ENCODE results near the gene MZT2A. TPM values are rescaled to one million over a fixed set of nuclear protein-coding genes. Genes with fewer than 3 reads are reported as not detected.
A peak's percentile ranks its signal among the peaks of the same experiment; 100 is the strongest.
"Not testable (repeated sequence)": the region's sequence is repeated elsewhere in the genome, so short reads cannot be mapped to it uniquely, and the experiment has no call there.

Gene MZT2A
- total RNA-seq, 1 donor from 2014 or later: 148 TPM

DNA sequence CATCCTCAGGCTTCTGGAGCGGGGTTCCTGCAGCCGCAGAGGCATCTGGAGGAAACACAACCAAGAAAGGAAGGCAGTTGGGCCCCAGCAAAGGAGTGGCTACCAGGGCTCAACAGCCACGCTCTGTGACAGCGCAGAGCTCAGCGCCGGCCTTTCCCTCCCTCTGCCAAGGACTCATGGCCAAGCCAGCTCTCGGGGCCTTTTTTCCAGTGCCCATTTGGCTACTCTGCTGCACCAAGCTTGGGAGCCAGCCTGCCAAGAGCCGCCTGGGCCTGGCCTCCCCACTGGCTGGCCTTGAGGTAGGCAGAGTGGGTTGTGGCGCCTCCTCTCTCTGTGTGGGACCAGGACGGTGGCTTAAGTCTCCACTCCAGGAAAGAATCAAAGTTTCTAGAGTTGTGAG, 28.3 kb upstream of the MZT2A start:
- no peak for DNase-seq (ENCODE audit: low spot score)
- Mint-ChIP-seq H3K9me3 (ENCODE audit: unreplicated experiment) (no peaks in the 10 kb centered on the region), H3K27ac (ENCODE audit: unreplicated experiment) (no peak overlapping the region), H3K27me3 (ENCODE audit: unreplicated experiment) (peaks cover 5% of the 10 kb centered on the region), H3K36me3 (ENCODE audit: low read depth, unreplicated experiment) (peaks cover 4% of the 10 kb centered on the region), H3K4me3 (ENCODE audit: unreplicated experiment) (no peak overlapping the region), H3K4me1 (ENCODE audit: unreplicated experiment) (no peaks in the 10 kb centered on the region)
- no peak for TF ChIP-seq CTCF (IDR thresholded peaks at IDR 0.05; ENCODE audit: unreplicated experiment)

- not testable (repeated sequence) for H3K4me1 Mint-ChIP-seq (ENCODE audit: unreplicated experiment); H3K36me3 Mint-ChIP-seq (ENCODE audit: low read depth, unreplicated experiment); H3K27me3 Mint-ChIP-seq (ENCODE audit: unreplicated experiment); DNase-seq (ENCODE audit: low spot score); H3K4me3 Mint-ChIP-seq (ENCODE audit: unreplicated experiment); H3K27ac Mint-ChIP-seq (ENCODE audit: unreplicated experiment); H3K9me3 Mint-ChIP-seq (ENCODE audit: unreplicated experiment)
Observed at GRCh38 chr2:131519871-131520470, 27.8 kb upstream of the MZT2A start.

GRCh38 chr2:131519466-131519865, 27.3 kb upstream of the MZT2A start:
- peaks cover 5% of the 10 kb centered on the region for H3K27me3 Mint-ChIP-seq (ENCODE audit: unreplicated experiment)
- no peaks in the 10 kb centered on the region for H3K9me3 Mint-ChIP-seq (ENCODE audit: unreplicated experiment)
- no peak overlapping the region for H3K4me3 Mint-ChIP-seq (ENCODE audit: unreplicated experiment)
- H3K4me1 Mint-ChIP-seq (ENCODE audit: unreplicated experiment): no peaks in the 10 kb centered on the region
- TF ChIP-seq CTCF (IDR thresholded peaks at IDR 0.05; ENCODE audit: unreplicated experiment): no peak
- H3K36me3 Mint-ChIP-seq (ENCODE audit: low read depth, unreplicated experiment): peaks cover 4% of the 10 kb centered on the region
- DNase-seq (ENCODE audit: low spot score): no peak
- H3K27ac Mint-ChIP-seq (ENCODE audit: unreplicated experiment): no peak overlapping the region

GRCh38 chr2:131518531-131518930, 26.3 kb upstream of the MZT2A start:
- not testable (repeated sequence) for DNase-seq (ENCODE audit: low spot score); H3K4me1 Mint-ChIP-seq (ENCODE audit: unreplicated experiment); H3K36me3 Mint-ChIP-seq (ENCODE audit: low read depth, unreplicated experiment); H3K9me3 Mint-ChIP-seq (ENCODE audit: unreplicated experiment); H3K4me3 Mint-ChIP-seq (ENCODE audit: unreplicated experiment); H3K27me3 Mint-ChIP-seq (ENCODE audit: unreplicated experiment); H3K27ac Mint-ChIP-seq (ENCODE audit: unreplicated experiment)

DNA sequence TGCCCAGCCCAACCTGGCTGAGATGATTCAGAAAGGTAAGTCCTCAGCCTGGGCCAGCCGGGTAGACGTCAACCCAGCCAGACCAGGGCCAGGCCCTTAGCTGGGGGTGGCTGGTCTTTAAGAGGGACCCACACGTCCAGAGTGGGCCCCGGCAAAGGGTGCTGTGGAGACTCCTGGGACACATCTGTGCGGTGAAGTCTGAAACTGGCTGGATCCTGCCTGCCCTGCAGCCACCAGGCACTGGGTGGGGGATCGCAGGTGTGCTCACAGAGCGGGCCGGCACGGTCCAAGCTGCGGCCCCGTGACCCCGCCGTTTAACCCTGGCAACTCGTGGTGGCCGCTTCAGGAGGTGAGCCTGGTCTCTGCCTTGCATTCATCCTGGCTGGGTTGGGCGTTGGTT, 25.7 kb upstream of the MZT2A start:
- not testable (repeated sequence) for DNase-seq (ENCODE audit: low spot score); H3K27me3 Mint-ChIP-seq (ENCODE audit: unreplicated experiment); H3K4me3 Mint-ChIP-seq (ENCODE audit: unreplicated experiment); H3K4me1 Mint-ChIP-seq (ENCODE audit: unreplicated experiment); H3K27ac Mint-ChIP-seq (ENCODE audit: unreplicated experiment); H3K9me3 Mint-ChIP-seq (ENCODE audit: unreplicated experiment); H3K36me3 Mint-ChIP-seq (ENCODE audit: low read depth, unreplicated experiment)

DNA sequence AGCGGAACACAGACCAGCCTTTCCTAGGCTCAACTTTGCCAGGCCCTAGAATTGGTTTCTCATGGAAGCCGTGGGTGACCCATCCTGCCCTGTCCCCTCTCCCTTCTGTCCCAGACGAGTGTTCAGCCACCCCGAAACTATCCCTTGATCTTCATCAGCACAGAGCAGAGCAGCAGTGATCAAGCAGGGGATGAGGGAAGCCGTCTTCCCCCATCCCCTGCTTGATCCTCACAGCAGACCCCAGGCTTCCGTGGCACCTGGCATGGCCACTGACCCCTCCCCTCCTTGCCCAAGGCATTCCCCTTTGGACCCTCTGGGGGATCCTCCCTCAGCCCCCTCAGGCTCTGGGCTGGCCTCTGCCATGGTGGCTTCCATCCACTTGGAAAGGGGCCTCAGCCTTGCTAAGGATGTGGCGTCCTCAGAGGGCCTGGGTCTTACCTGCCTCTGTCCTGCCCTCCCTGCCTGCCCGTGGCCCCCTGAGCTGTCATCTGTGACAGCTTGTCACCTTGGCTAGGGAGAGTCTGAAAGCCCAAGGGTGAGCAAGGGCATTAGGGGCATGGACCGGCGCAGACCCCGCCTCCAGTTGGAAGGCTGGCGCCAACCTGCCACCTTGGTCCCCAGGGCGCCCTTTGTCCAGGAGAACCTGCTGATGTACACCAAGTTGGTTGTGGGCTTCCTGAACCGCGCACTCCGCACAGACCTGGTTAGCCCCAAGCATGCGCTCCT, 25.1 kb upstream of the MZT2A start:
- no peak for DNase-seq (ENCODE audit: low spot score)
- no peak for TF ChIP-seq CTCF (IDR thresholded peaks at IDR 0.05; ENCODE audit: unreplicated experiment)
- Mint-ChIP-seq H3K27me3 (ENCODE audit: unreplicated experiment) (peaks cover 7% of the 10 kb centered on the region), H3K4me3 (ENCODE audit: unreplicated experiment) (no peak overlapping the region), H3K9me3 (ENCODE audit: unreplicated experiment) (no peaks in the 10 kb centered on the region), H3K4me1 (ENCODE audit: unreplicated experiment) (no peaks in the 10 kb centered on the region), H3K27ac (ENCODE audit: unreplicated experiment) (no peak overlapping the region), H3K36me3 (ENCODE audit: low read depth, unreplicated experiment) (peaks cover 7% of the 10 kb centered on the region)

DNA sequence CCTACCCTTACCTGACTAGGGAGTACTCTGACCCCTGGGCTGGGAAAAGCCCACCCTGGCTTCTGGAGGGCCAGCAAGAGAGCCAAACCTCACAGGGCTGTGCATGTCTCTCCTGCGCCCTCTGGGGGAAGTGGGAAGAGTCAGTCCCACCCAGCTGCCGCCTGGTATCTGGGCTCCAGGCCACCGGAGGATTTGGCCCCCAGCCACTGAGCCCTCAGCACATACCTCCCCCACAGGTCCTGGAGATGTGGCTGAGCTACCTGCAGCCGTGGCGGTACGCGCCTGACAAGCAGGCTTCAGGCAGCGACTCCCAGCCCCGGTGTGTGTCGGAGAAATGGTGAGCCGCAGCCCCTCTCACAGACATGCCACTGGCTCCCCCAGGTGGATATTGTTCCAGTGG, 24.4 kb upstream of the MZT2A start:
- peak; percentile 33 for DNase-seq (ENCODE audit: low spot score)
- not testable (repeated sequence) for H3K9me3 Mint-ChIP-seq (ENCODE audit: unreplicated experiment)

More for the DNA sequence above, 24.4 kb upstream of the MZT2A start:
- H3K4me1 Mint-ChIP-seq (ENCODE audit: unreplicated experiment); H3K4me3 Mint-ChIP-seq (ENCODE audit: unreplicated experiment); H3K36me3 Mint-ChIP-seq (ENCODE audit: low read depth, unreplicated experiment); H3K27me3 Mint-ChIP-seq (ENCODE audit: unreplicated experiment); H3K27ac Mint-ChIP-seq (ENCODE audit: unreplicated experiment): not testable (repeated sequence)
